Stimulated activated CD8-positive, alpha-beta memory T cell treated with anti-CD3 and anti-CD28 coated beads, Interleukin-4, amount 100 ng/mL, for 4 hours (primary cell): ENCODE measurements around the gene RHCG.

Experiments
- DNase-seq, 2 donors: peaks; one replicate each; pipeline ENCODE4 v3.0.0-alpha.2; 2020; ENCODE audit warnings: low read depth in 2 of 2, low spot score in 1 of 2

RHCG gene

DNA sequence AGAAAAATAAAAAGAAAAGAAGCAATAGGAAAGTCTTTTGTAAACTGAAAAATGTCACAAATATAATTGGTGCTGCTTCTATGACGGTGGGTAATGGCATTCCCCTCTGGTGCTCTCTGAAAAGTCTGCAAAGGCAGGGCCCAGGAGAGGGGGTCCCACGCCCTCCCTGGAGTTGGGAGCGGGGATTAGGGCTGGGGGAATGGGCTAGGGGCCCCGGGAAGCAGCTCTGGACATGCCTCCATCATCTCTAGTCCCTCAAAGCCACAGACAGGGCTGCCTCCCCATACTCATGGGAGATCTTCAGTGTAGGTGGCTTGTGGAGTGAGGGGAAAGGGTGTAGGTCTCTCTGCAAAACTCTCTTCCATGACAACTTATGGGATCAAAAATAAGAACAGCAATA lies 7.8 kb upstream of the RHCG start:
- DNase-seq = no peak

DNA sequence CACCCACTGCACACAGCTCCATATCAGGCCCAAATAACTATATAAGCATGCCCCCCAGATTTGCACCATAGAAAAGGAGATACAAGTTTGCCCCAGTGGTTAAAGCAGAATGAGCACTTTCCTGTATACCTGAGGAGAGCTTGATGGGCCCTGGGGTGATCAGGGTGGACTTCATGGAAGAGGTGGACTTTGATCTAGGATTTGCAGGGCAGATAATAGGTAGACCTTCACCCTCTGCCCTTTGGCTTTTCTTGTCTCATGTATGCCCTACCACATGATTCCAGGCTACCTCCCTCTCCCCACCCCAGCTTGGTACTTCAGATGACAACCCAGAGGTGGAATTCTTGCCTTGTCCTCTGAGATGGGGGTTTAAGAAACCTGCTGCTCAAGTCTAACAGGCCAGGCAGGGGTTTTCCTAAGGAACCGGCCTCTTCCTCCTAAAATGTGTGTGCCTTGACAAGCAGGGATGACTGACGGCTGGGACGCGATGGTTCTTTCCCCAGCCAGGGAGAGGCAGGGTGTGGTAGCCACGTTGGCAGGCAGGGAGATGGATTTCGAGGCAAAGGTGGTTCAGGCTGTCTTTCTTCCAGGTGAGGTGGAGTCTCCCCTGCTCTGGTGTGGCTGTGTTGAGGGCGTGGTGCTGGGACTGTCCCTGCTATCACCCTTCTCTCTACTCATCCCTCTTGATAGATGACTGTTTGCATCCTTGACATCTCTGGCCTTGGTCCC lies 6.6 kb upstream of the RHCG start:
- no peak for DNase-seq

DNA sequence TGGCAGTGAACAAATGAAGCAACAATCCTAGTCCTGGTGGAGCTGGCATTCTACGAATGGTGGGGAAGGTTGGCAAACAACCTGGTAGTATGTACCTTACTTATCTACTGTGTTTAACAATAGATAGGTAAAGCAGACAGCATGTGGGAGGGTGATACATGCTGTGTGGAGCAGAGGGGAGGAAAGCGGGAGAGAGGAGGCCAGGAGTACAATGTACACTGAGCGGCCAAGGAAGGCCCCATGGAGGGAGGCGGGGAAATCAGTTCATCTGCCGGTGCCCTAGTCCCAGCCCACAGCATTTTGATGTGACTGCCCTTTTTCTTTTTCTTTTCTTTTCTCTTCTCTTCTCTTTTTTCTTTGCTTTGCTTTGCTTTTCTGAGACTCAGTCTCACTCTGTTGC lies 5.3 kb upstream of the RHCG start:
- no peak for DNase-seq

DNA sequence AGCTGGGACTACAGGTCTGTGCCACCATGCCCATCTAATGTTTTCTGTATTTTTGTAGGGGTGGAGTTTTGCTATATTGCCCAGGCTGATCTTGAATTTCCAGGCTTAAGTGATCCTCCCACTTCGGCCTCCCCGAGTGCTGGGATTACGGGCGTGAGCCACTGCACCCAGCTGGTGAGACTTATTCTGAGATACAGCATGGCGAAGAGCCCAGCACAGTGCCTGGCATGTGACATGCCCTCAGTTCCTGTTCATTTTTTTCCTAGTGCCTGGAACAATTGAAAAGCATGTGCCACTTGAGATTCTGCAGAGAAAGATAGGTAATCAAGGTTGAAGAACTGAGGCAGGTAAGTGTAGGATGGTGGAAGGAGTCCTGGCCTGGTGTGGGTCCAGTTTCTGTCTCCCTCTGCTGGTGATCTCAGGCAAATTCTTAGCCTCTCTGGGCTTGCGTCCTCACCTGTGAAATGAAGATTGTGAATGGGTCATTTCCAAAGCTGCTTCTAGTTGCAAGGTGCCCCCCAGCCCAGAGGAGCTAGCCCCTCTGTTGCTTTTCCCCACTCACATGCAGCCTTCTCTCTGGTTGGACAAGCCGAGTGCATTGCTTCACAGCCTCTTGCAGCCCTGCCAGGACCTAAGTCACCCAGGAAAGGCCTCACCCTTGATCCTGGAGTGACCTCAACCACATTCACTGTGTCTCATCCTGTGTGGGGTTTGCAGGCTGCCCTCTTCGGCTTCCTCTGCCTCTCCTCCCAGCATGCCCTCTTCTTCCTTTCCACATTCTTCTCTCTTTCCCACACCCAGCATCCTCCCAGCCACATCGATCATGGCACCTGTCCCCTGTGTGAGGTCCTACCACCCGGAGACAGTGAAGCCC lies 4.3 kb upstream of the RHCG start:
- no peak for DNase-seq

DNA sequence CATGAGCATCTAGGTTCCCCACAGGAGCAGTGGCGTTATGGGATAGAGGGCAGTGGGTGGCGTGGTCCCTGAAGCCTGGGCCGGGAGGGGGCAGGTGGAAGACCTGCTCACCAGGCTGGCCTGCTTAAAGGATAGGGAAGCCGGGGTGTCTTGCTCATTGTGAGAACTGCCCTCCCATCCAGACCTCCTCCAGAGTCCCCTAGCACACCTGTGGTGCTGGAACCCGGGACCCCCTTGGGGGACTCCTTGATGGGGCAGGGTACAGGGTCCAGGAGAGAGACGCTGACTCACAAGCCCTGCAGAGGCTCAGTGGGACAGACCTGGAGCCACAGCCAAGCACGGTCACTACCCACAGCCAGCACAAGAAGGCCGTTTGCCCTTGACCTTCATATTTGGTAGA lies 2.8 kb upstream of the RHCG start:
- no peak for DNase-seq

DNA sequence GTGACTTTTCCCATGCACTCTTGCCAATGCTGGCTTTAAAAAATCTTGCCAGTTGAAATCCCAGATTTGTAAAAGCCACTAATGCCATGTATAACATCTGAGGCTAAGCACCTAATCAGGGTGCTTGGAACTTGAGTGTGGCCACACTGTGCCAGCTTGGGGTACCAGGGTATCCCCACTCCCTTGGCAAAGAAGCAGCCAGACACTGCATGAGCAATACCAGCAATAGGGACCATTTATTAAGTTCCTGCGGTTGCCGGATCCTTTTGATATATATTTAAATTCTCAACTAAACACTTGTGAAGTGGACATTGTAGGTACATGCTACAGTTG lies 2.2 kb upstream of the RHCG start:
- no peak for DNase-seq

DNA sequence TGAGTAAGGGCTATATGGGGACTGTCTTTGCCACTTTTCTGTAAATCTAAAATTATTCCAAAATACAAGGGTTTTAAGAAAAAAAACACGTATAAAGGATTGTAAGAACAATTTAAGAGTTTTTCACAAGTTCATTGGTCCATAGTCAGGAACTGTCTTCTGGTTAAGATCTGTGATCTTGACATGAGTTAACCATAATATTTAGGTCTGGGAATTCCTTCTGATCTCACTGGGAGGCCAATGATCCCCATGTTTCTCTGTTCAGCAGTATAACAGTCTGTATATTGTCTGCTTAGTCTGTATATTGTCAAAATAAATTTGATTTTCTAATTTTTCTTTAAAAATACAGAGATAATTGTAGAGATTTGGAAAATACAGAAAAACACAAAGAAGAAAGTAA lies 848 bp upstream of the RHCG start:
- no peak for DNase-seq

DNA sequence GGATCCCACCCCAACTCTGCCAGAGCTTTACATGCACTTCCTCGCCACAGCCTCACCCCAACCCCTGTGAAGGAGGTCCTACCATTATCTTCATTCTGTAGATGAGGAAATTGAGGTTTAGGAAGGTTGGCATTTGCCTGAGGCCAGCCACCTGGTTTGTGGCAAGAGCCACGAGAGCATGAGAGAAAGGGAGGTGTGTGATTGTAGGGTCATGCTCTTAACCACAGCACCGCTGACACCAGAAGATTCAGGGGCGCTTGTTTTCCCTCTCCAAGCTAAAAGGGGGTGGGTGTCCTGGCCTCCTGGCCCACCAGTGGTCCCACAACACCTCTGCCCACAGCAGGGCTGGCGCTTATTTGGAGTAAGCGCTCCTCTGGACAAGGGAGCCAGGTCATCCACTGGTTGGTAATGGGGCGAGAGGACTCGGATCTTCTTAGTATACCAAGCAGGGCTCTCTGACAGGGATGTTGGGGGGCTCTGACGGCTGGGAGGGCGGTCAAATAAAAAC lies 691 bp downstream of the RHCG start:
- DNase-seq = no peak

DNA sequence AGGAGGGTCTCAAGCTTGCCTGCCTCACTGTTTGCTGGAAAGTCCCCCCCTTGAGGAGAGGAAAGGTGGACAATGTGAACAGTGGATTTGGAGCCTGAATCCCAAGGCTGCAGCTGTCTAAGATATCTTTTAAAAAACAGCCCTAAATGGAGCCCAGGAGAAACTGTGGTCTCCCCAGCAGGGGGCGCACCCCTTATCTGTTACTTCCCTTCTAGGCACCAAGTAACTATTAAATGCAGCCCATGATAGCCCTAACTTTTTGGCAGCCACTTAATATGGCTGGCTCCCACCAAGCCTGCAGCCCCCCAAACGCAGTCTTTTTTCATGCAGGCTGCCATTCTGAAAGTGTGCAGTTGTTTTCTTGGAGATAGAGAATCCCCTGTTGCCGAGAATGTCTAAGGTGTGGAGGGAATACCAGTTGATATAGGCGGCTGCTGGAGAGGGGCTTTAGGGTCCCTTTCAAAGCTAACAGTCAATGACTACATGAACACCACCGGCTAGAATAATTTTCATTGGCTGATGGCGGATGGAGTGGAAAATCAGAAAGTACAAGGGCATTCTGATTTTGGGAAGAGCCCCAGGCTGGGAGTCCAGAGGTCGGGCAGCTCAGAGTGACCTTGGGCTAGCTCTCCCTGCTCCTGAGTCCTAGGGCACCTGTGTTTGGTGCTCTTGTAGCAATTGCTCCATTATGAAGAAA lies 1.3 kb downstream of the RHCG start:
- DNase-seq = no peak

DNA sequence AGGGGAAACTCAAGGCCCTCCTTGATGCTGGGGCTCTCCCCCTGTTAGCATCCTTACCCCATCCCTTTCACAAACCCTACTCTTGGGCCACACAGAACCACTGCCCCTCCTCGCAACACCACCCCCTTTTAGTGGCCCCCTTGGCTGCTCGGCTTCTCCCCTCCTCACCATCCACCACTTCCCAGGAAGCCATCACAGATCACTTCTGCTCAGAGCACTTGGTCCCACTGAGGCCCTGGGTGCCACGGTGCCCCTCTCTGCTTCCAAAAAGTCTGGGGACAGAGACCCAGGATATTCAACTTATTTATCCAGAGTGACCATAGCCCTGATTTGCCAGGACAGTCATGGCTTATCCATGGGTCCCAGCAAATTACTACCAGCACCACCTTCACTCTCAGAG lies 2.4 kb downstream of the RHCG start:
- no peak for DNase-seq

DNA sequence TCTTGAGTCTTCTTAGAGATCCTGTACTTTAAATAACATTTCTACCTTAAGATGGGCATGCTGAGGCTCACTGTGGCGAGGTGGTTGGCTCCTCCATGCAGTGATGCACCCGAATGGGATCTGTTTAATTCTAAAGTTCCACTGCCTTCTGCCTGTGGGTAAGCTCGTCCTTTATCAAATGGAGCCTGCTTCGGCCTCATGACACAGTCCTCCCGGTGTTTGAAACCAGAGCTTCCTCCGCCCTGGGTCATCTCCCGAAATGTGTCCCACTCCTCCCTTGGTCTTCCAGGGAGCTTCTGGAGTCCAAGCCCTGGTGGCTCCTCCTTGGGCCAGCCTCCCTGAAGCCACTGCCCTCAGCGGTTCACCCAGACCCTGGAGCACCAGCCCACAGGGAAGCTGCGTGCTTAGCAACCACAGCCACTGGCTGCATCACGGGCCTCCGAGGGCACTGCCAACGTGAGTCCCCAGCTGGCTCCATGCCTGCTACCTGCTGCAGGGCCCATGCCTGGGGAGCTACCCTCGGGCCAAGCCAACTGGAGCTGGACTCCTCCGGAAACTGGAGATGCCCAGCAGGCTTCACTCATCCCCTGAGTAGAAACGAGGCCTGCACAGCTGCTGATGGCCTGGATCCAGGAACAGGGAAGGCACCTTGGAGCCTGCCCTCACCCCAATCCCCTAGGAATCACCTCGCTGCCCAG lies 3.3 kb downstream of the RHCG start:
- DNase-seq = no peak

DNA sequence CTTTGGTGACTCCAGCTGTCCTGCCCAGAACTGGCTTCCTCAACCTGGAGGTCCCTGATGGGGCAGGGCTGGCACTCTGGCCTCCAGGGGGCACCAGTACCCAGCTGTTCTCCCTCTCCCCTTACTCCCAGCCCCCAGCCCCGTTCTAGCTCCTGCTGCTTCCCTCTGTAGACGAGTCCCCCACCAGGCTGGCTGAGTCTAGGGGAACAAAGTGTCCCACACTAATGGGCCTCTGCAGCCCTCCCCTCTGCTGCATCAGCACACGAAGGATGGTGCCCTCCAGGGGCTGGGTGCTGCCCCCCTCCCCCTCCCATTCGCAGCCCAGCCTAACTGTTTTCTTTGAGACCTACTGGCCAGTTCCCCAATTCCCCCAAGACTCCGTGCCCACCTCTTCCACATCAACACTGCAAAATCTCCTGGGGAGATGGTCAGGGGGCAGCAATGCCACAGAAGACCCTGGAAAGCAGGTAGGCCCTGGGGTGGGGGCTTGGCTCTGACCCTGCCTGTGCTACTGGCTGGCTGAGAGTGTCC lies 4.2 kb downstream of the RHCG start:
- DNase-seq = no peak

DNA sequence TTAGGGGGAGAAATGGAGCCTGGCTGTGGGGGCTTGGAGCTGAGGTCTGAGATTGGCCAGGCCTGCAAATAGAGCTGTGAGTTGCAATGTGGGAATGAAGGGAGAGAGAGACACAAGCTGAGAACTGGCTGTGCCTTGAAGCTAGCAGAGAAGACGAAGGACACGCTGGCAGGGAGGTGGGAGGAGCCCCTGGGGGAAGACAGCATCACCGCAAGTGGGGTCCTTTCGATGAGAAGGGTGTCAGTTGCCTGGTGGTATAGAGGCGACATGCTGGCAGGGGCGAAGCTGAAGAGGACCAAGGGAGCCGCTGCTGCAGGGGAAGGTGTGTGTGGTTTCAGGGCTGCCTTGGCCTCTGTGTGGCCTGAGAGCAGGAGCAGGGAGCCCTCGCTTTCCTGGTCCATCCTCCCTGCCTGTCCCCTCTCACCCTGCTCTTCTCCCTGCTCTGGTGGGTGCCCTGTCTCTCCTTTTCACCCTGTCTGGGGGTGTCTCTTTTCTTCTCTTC lies 5.5 kb downstream of the RHCG start:
- DNase-seq = no peak

DNA sequence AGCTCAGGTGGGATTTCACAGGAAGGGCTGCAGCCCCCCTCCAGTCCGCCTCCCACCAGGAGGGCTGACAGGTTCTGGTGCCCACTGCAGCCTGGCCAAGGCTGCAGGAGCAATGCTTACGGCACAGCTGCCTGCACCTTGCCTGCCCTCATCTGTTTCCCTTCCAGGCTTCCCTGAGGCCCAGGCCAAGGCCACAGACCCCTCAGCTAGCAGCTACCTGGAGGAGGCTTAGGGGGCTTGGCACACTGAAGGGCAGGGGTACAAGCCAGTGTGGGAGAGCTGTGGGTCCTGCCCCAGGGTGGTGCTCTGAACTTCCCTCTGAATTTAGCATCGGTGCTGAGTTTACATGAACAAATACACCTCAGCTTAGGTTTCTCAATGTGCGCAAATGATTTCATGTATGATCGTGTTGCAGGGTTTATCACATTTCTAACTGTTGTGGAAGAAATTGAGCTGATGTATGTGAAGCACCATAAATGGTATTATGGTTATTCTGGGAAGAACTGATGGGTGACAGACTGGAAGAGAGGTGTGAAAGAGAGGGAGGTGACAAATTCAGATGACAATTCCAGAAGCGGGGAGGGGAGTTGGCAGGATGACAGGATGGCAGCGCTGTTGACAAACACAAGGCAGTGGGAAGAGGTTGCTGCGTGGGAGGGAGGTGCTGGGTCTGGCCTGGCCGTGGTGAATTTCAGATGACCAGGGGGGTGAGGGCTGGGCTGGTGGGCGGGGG lies 6.1 kb downstream of the RHCG start:
- no peak for DNase-seq

DNA sequence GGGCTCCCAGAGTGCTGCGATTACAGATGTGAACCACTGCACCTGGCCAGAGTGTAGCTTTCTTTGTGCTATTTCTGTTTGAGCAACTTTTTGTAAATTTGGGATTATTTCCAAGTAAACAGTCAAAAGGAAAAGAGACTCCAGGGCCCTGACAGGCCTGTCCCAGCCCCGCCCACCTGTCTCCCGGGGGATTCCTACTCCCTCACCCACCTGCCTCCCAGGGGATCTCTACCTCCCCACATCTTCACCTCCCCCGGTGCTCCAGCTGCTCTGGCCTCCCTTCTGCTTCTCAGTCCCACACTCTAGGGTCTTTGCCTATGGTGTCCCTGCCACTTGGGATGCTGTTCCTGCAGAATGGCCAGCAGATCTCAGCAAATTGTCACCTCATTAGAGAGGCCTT lies 7.0 kb downstream of the RHCG start:
- DNase-seq = no peak

DNA sequence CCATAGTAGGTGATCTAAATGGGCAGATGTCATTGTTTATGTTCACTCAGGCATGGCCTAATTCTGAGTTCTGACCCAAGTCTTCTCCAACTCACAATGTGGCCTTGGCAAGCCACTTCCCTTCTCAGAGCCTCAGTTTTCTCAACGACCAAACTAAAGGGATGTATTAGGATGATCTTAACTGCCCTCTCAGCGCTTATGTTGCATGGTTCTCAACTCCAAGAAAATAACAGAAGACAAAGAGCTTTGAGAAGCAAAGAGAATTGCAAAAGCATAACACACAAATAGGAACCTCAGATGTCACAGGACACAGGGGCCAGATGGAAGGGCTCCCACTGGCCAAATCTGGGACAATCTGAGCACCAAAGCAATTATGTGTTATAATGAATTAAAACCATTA lies 8.6 kb downstream of the RHCG start:
- no peak for DNase-seq

DNA sequence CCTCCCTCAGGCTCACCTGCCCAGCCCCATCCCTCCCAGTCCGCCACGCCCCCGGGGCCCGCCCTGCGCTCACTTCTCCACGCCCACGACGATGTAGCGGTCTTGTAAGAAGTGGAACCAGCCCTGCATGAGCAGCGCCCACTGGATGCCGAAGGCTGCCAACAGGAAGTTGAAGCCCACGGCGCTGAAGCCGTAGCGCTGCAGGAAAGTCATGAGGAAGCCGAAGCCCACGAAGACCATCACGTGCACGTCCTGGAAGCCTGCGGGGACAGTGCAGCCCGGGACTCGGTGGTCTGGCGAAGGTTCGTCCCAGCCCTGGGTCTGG lies 9.7 kb downstream of the RHCG start:
- DNase-seq = peak; percentile 5 to 22

DNA sequence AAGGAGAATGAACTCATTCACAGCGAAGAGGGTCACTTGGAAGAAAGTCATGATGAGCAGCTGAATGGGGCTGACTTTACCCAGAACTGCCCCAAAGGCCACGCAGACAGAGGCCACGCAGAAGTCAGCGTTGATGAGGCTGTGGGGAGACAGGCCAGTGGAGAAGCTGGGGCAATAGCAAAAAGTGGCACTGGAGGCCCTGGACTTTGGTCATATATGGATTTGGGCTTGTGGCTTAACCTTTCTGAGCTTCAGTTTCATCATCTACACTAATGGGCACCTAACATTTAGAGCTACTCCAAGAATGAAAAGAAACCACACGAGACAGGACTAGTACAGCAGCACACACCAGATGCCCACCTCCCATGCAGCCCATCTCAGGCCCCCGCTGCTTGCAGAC lies 13.3 kb downstream of the RHCG start:
- DNase-seq = no peak

DNA sequence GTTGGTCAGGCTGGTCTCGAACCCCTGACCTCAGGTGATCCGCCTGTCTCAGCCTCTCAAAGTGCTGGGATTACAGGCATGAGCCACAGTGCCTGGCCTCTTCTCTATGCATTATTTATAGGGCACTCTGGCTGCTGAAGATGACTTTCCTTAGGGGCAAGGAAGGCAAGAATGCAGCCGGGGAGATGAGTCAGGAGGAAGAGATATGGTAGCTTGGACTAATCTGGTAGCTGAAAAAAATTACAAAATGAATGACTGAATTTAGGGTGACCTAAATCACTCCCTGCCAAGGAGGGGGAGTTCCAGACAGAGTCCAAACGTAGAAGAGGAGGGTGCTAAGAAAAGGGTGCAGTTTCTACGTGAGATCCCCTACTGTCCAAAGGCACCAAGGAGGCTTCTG lies 14.2 kb downstream of the RHCG start:
- DNase-seq = no peak

DNA sequence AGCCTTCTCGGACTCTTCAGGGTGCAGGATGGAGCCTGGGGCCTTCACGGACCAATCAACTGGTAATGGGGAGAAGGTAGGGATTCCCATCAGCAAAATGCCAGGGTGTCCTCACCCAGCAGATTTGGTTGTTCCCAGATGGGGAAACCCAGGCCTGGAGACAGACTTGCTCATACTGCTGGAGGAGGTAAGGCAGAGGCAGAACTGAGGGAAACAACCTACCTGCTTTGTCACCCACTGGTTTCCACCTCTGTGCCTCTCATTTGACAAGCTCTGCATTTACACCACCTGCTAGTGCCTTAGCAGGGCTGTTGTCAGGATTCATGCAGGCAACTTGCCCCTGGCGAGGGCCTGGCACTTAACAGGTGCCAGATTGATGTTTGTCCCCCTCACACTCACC lies 15.9 kb downstream of the RHCG start:
- DNase-seq = no peak
